Spinal cord (tissue), 10 donors: ENCODE data around the gene OTUD7B. TPM values are rescaled to one million over a fixed set of nuclear protein-coding genes. Genes with fewer than 3 reads are reported as not detected.
A peak's percentile ranks its signal among the peaks of the same experiment; 100 is the strongest.
"Not testable (repeated sequence)": the region's sequence is repeated elsewhere in the genome, so short reads cannot be mapped to it uniquely, and the experiment has no call there.

ENCODE experiments used
- DNase-seq, 6 donors: peaks; one replicate each; pipeline versions ENCODE4 v3.0.0 to v3.0.0-alpha.2; 2013 to 2015; ENCODE audit warnings: low spot score in 6 of 6, low read depth in 4 of 6
- H3K27ac ChIP-seq: one replicate; pipeline ENCODE4 v1.5.1; 2013; ENCODE audit warnings: low read depth, low read length, control low read depth
- H3K27me3 ChIP-seq: one replicate; pipeline ENCODE4 v1.6.1; 2013; ENCODE audit warnings: low read length; ENCODE audit not compliant: control insufficient read depth, insufficient read depth
- H3K36me3 ChIP-seq: one replicate; pipeline ENCODE4 v1.6.1; 2013; ENCODE audit warnings: low read length; ENCODE audit not compliant: control insufficient read depth, insufficient read depth
- H3K4me1 ChIP-seq: one replicate; pipeline ENCODE4 v1.6.1; 2013; ENCODE audit warnings: low read length; ENCODE audit not compliant: control insufficient read depth, insufficient read depth
- H3K4me3 ChIP-seq: one replicate; pipeline ENCODE4 v1.5.1; 2013; ENCODE audit warnings: low read depth, low read length, control low read depth
- H3K9me3 ChIP-seq: one replicate; pipeline ENCODE4 v1.6.1; 2013; ENCODE audit warnings: low read length; ENCODE audit not compliant: control insufficient read depth, insufficient read depth
- WGBS: methylation state at CpG from one replicate; pipeline ENCODE4 v1.1.5; 2013; ENCODE audit warnings: missing lambda C conversion rate; ENCODE audit not compliant: insufficient coverage; 5-methylcytosine and 5-hydroxymethylcytosine counted together
- long read RNA-seq, 4 donors: transcript quantifications; one replicate each; lab custom pipeline, GENCODE V29; 2026
- polyA plus RNA-seq, 2 donors: library from polyadenylated mRNA; unstranded; fragments of 120-200 nt; gene quantifications; one replicate each; pipeline ENCODE4 v1.2.1, GENCODE V29; 2013; ENCODE audit not compliant: insufficient read length in 2 of 2
- total RNA-seq, 2 donors: library from RNA; depleted of rRNA in 1 of 2; stranded (reverse); fragments of 120-200 nt in 1 of 2; fragments of >200 nt in 1 of 2; gene quantifications; one replicate each; pipeline versions ENCODE4 v1.2.3 to v1.2.4, GENCODE V29; 2013 to 2014
- donor health status: healthy.

Gene OTUD7B
- 10 to 100 TPM; 15.2 to 17.2 TPM for total RNA-seq
- polyA plus RNA-seq = 10 to 100 TPM; 14.4 to 14.5 TPM
- long read RNA-seq, donor 1, full-length matches to known transcripts = 1 of 1 reads
- long read RNA-seq, donor 1, partial matches to known transcripts = 0 of 1 reads
- long read RNA-seq, donor 1, other reads (novel, unspliced or antisense) = 0 of 1 reads
- long read RNA-seq, donor 2, full-length matches to known transcripts = 1 of 1 reads
- long read RNA-seq, donor 2, partial matches to known transcripts = 0 of 1 reads
- long read RNA-seq, donor 2, other reads (novel, unspliced or antisense) = 0 of 1 reads
- long read RNA-seq, donor 3 = 0 reads
- long read RNA-seq, donor 4, full-length matches to known transcripts = 2 of 2 reads
- long read RNA-seq, donor 4, partial matches to known transcripts = 0 of 2 reads
- long read RNA-seq, donor 4, other reads (novel, unspliced or antisense) = 0 of 2 reads

GRCh38 chr1:150010393-150011115, at the start of gene OTUD7B:
OTUD7B (minus strand) TSS chr1:150010726; CDS start chr1:149977510, 33,216 bp downstream.
- DNase-seq = peak; percentile 75 to 94 (median 80)
- no peaks in the 10 kb centered on the region for H3K27me3 ChIP-seq
- WGBS = 0% methylated on average over 58 of the region's 59 CpGs
- H3K4me1 ChIP-seq = peaks cover 5% of the 10 kb centered on the region
- peak within 1 kb of the TSS; percentile 87 for H3K4me3 ChIP-seq
- no peaks in the 10 kb centered on the region for H3K36me3 ChIP-seq
- H3K9me3 ChIP-seq = no peaks in the 10 kb centered on the region
- peak within 1 kb of the TSS; percentile 96 for H3K27ac ChIP-seq

GRCh38 chr1:150060260-150060659, 49.7 kb upstream of the OTUD7B start:
- Histone ChIP-seq H3K9me3 (no peaks in the 10 kb centered on the region), H3K27ac (no peak overlapping the region), H3K4me1 (no peaks in the 10 kb centered on the region), H3K27me3 (no peaks in the 10 kb centered on the region), H3K36me3 (no peaks in the 10 kb centered on the region), H3K4me3 (no peak overlapping the region)
- no peak for DNase-seq
- WGBS = no CpG with 5 or more reads among the region's 4 CpGs

GRCh38 chr1:150056407-150056806, 45.9 kb upstream of the OTUD7B start:
- no peak for DNase-seq
- Histone ChIP-seq H3K36me3 (no peaks in the 10 kb centered on the region), H3K4me3 (no peak overlapping the region), H3K9me3 (no peaks in the 10 kb centered on the region), H3K27me3 (no peaks in the 10 kb centered on the region), H3K4me1 (no peaks in the 10 kb centered on the region), H3K27ac (no peak overlapping the region)
- WGBS = no CpG with 5 or more reads among the region's 1 CpG

GRCh38 chr1:150055507-150055906, 45.0 kb upstream of the OTUD7B start:
- DNase-seq, H3K27me3 ChIP-seq, H3K27ac ChIP-seq, H3K36me3 ChIP-seq, H3K9me3 ChIP-seq, H3K4me3 ChIP-seq, H3K4me1 ChIP-seq: not testable (repeated sequence)
- WGBS = no CpG with 5 or more reads among the region's 4 CpGs

GRCh38 chr1:150053926-150054325, 43.4 kb upstream of the OTUD7B start:
- Histone ChIP-seq H3K4me3 (no peak overlapping the region), H3K36me3 (no peaks in the 10 kb centered on the region), H3K4me1 (no peaks in the 10 kb centered on the region), H3K27ac (no peak overlapping the region), H3K9me3 (no peaks in the 10 kb centered on the region), H3K27me3 (no peaks in the 10 kb centered on the region)
- WGBS = 86% methylated on average over 1 of the region's 3 CpGs
- DNase-seq = no peak

GRCh38 chr1:150051905-150052412, 41.4 kb upstream of the OTUD7B start:
- H3K36me3 ChIP-seq, DNase-seq, H3K27ac ChIP-seq, H3K4me3 ChIP-seq, H3K4me1 ChIP-seq, H3K9me3 ChIP-seq, H3K27me3 ChIP-seq: not testable (repeated sequence)
- WGBS = 60% methylated on average over 1 of the region's 3 CpGs

- H3K27ac ChIP-seq = no peak overlapping the region
- H3K36me3 ChIP-seq = no peaks in the 10 kb centered on the region
- 67% methylated on average over 4 of the region's 7 CpGs for whole genome bisulfite sequencing
- no peaks in the 10 kb centered on the region for H3K4me1 ChIP-seq
- H3K9me3 ChIP-seq = no peaks in the 10 kb centered on the region
- no peak for DNase-seq
- no peak overlapping the region for H3K4me3 ChIP-seq
- no peaks in the 10 kb centered on the region for H3K27me3 ChIP-seq
Observed at GRCh38 chr1:150051089-150051373, 40.5 kb upstream of the OTUD7B start.

- Histone ChIP-seq H3K9me3 (no peaks in the 10 kb centered on the region), H3K27ac (no peak overlapping the region), H3K27me3 (no peaks in the 10 kb centered on the region), H3K4me3 (no peak overlapping the region), H3K36me3 (no peaks in the 10 kb centered on the region), H3K4me1 (no peaks in the 10 kb centered on the region)
- 86% methylated on average over 1 of the region's 2 CpGs for WGBS
- DNase-seq = no peak
Observed at GRCh38 chr1:150049926-150050325, 39.4 kb upstream of the OTUD7B start.

GRCh38 chr1:150034336-150034735, 23.8 kb upstream of the OTUD7B start:
- H3K9me3 ChIP-seq = no peaks in the 10 kb centered on the region
- no peak overlapping the region for H3K27ac ChIP-seq
- peak in 1 of 6 donors; percentile 28 for DNase-seq
- H3K36me3 ChIP-seq = no peaks in the 10 kb centered on the region
- no peak overlapping the region for H3K4me3 ChIP-seq
- H3K27me3 ChIP-seq = no peaks in the 10 kb centered on the region
- no peaks in the 10 kb centered on the region for H3K4me1 ChIP-seq

- H3K36me3 ChIP-seq = no peaks in the 10 kb centered on the region
- H3K27ac ChIP-seq = no peak overlapping the region
- no peaks in the 10 kb centered on the region for H3K4me1 ChIP-seq
- no peak for DNase-seq
- no peak overlapping the region for H3K4me3 ChIP-seq
- no peaks in the 10 kb centered on the region for H3K27me3 ChIP-seq
- WGBS = 100% methylated on average over 1 of the region's 1 CpG
- no peaks in the 10 kb centered on the region for H3K9me3 ChIP-seq
Observed at GRCh38 chr1:150028322-150028721, 17.8 kb upstream of the OTUD7B start.
